Activated naive CD4-positive, alpha-beta T cell treated with anti-CD3 and anti-CD28 coated beads, Interleukin-2, amount 10 ng/mL, durations not matched to agents 7 days and 5 days (primary cell): ENCODE data around the gene SUSD5.

Source experiments
- CTCF ChIA-PET: fragments of 350-600 bp; sonication (Branson Sonifier 250); formaldehyde crosslinking; loops from one replicate; lab custom pipeline; 2021; ENCODE audit warnings: antibody characterized with exemption; lab: Charles Lee
- DNase-seq: peaks from one replicate; pipeline ENCODE4 v3.0.0-alpha.2; 2020
- H3K27ac Mint-ChIP-seq: one replicate; pipeline ENCODE4 v1.8.0; 2021; ENCODE audit warnings: mild to moderate bottlenecking, moderate library complexity, mixed read lengths
- H3K27me3 Mint-ChIP-seq: one replicate; pipeline ENCODE4 v1.8.0; 2021; ENCODE audit warnings: mild to moderate bottlenecking, mixed read lengths
- H3K36me3 Mint-ChIP-seq: one replicate; pipeline ENCODE4 v1.8.0; 2021; ENCODE audit warnings: mixed read lengths
- H3K4me1 Mint-ChIP-seq: one replicate; pipeline ENCODE4 v1.8.0; 2021; ENCODE audit warnings: mixed read lengths
- H3K4me3 Mint-ChIP-seq: one replicate; pipeline ENCODE4 v1.8.0; 2021; ENCODE audit warnings: mild to moderate bottlenecking, moderate library complexity, mixed read lengths
- H3K9me3 Mint-ChIP-seq: one replicate; pipeline ENCODE4 v1.8.0; 2021; ENCODE audit warnings: mixed read lengths

SUSD5 gene

DNA sequence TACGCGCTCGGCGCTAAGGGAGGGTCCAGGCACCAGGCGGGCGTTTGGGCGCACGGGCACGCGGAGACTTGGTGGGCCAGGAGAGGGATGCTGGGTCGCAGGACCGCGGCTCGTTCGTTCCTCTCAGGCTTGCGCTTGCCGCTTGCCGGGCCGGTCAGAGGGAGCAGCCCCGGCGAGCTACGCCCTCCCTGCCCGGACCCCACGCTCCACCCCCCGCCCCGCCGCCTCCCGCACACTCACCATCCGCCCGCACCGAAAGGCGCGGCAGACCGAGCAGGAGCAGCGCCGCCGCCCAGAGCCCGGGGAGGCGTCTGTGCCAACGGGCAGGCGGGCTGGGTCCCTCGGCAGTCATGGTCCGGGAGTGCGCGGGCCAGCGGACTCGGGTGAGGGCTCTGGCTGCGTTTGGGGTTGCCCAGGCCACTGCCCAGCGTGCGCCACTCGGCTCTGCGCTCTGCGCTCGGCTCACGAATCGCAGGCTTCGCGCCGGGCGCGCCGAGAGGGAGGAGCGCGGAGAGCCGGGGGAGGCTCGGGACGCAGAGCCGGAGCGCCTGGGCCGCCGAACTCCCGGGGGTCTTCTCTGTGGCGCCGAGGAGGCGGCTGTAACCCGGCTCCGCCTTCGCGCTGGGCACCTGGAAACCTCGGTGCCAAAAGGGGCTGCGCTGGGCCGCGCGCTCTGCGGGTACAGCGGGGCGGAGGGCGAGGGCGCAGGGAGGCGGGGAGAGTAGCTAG is at the start of gene SUSD5:
Gene SUSD5 (minus strand): TSS at position 365 of the 729 bp plus-strand sequence. CDS start 13 bp downstream, at position 352.
- H3K36me3 Mint-ChIP-seq, result no peaks in the 10 kb centered on the region

GRCh38 chr3:33260104-33260503 is 41.5 kb upstream of the SUSD5 start:
- H3K27me3 Mint-ChIP-seq, result peaks cover 5% of the 10 kb centered on the region
- DNase-seq, result no peak
- no peaks in the 10 kb centered on the region for H3K36me3 Mint-ChIP-seq
- CTCF ChIA-PET, result no interaction called here
- no peaks in the 10 kb centered on the region for H3K9me3 Mint-ChIP-seq
- H3K4me3 Mint-ChIP-seq, result no peak overlapping the region
- no peaks in the 10 kb centered on the region for H3K4me1 Mint-ChIP-seq
- H3K27ac Mint-ChIP-seq, result no peak overlapping the region

More for the DNA sequence above, at the start of gene SUSD5:
- Mint-ChIP-seq H3K27ac (no peak within 1 kb of the TSS), H3K9me3 (no peaks in the 10 kb centered on the region), H3K4me1 (peaks cover 9% of the 10 kb centered on the region), H3K4me3 (no peak within 1 kb of the TSS), H3K27me3 (peaks cover 63% of the 10 kb centered on the region)
- DNase-seq, result no peak
- CTCF ChIA-PET, result no interaction called here

DNA sequence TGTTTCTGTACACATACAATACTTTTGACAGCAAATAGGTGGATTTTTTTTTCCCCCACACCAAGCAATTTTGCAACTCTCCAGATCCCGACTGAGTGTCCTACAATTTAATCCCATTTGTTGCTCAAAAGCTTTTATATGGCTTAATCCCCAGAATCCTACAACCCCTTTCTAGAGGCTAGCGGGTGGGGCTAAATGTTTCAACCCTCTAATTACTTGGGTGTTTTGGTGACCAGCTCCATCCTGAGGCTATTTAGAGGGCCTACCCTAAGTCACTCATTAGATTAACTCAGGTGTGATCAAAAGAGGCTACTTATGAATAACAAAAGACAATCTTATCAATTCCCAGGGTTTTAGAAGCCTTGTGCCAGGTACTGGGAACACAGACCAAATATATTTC is 37.6 kb upstream of the SUSD5 start:
- Mint-ChIP-seq H3K4me3 (no peak overlapping the region), H3K9me3 (no peaks in the 10 kb centered on the region), H3K27me3 (peaks cover 4% of the 10 kb centered on the region), H3K36me3 (no peaks in the 10 kb centered on the region), H3K4me1 (no peaks in the 10 kb centered on the region), H3K27ac (no peak overlapping the region)
- CTCF ChIA-PET, result no interaction called here
- no peak for DNase-seq

GRCh38 chr3:33250712-33251111 is 32.1 kb upstream of the SUSD5 start:
- Mint-ChIP-seq H3K4me3 (no peak overlapping the region), H3K27me3 (peaks cover 15% of the 10 kb centered on the region), H3K36me3 (no peaks in the 10 kb centered on the region), H3K27ac (no peak overlapping the region), H3K9me3 (no peaks in the 10 kb centered on the region), H3K4me1 (no peaks in the 10 kb centered on the region)
- no peak for DNase-seq
- CTCF ChIA-PET, result no interaction called here

- H3K27me3 Mint-ChIP-seq, result peaks cover 22% of the 10 kb centered on the region
- CTCF ChIA-PET, result no interaction called here
- H3K27ac Mint-ChIP-seq, result no peak overlapping the region
- no peak overlapping the region for H3K4me3 Mint-ChIP-seq
- H3K36me3 Mint-ChIP-seq, result no peaks in the 10 kb centered on the region
- H3K4me1 Mint-ChIP-seq, result no peaks in the 10 kb centered on the region
- no peaks in the 10 kb centered on the region for H3K9me3 Mint-ChIP-seq
- no peak for DNase-seq
Observed at GRCh38 chr3:33246786-33247185, 28.2 kb upstream of the SUSD5 start.

- CTCF ChIA-PET, result no interaction called here
- Mint-ChIP-seq H3K9me3 (no peaks in the 10 kb centered on the region), H3K4me3 (no peak overlapping the region), H3K27me3 (peaks cover 18% of the 10 kb centered on the region), H3K27ac (no peak overlapping the region), H3K36me3 (no peaks in the 10 kb centered on the region), H3K4me1 (no peaks in the 10 kb centered on the region)
- DNase-seq, result no peak
Observed at GRCh38 chr3:33240261-33240660, 21.7 kb upstream of the SUSD5 start.

DNA sequence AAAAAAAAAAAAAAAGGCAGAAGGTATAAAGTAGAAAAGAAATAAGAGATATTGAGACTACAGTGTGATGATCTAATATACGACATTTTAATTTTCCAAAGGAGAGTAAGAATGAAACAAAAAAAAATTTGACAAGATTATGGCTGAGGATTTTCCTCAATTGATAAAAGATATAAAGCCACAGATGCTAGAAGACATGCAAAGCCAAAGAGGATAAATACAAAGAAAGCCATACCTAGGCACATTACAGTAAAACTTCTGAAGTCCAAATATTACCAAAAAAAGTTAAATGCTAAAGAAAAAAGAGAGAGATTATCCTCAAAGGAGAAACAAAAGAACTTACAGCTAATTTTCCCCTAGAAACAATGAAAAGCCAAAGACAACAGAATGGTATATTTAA is 20.3 kb upstream of the SUSD5 start:
- H3K36me3 Mint-ChIP-seq, result no peaks in the 10 kb centered on the region
- no peak for DNase-seq
- CTCF ChIA-PET, result no interaction called here
- no peak overlapping the region for H3K27ac Mint-ChIP-seq
- H3K27me3 Mint-ChIP-seq, result peaks cover 18% of the 10 kb centered on the region
- H3K4me1 Mint-ChIP-seq, result no peaks in the 10 kb centered on the region
- no peaks in the 10 kb centered on the region for H3K9me3 Mint-ChIP-seq
- H3K4me3 Mint-ChIP-seq, result no peak overlapping the region

- no peak overlapping the region for H3K27ac Mint-ChIP-seq
- H3K27me3 Mint-ChIP-seq, result peaks cover 10% of the 10 kb centered on the region
- no peaks in the 10 kb centered on the region for H3K36me3 Mint-ChIP-seq
- no peaks in the 10 kb centered on the region for H3K4me1 Mint-ChIP-seq
- no peak overlapping the region for H3K4me3 Mint-ChIP-seq
- DNase-seq, result no peak
- CTCF ChIA-PET, result no interaction called here
- no peaks in the 10 kb centered on the region for H3K9me3 Mint-ChIP-seq
Observed at GRCh38 chr3:33237439-33237838, 18.8 kb upstream of the SUSD5 start.

DNA sequence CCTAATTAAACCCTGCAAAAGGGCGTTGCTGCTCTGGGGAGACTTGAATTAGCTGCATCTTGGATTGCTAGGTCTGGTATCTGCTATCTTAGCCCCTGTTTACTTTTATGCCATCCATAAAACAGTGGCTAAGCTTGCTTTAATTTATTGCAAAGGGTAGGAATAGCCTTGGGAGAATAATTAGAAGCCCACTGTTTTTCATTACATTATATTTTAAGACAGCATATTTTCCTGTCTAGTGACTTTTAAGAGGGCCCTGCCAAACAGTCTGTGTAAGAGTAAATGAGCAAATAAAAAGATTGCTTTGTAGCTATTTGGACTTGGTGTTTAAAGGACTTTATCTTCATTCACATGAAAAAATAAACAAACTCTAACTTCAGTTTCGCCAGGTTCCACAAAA is 17.4 kb upstream of the SUSD5 start:
- Mint-ChIP-seq H3K4me1 (no peaks in the 10 kb centered on the region), H3K36me3 (no peaks in the 10 kb centered on the region), H3K27me3 (peaks cover 11% of the 10 kb centered on the region), H3K4me3 (no peak overlapping the region), H3K27ac (no peak overlapping the region), H3K9me3 (no peaks in the 10 kb centered on the region)
- CTCF ChIA-PET, result no interaction called here
- DNase-seq, result no peak

GRCh38 chr3:33233884-33234283 is 15.3 kb upstream of the SUSD5 start:
- Mint-ChIP-seq H3K9me3 (no peaks in the 10 kb centered on the region), H3K4me3 (no peak overlapping the region), H3K27me3 (peaks cover 7% of the 10 kb centered on the region), H3K4me1 (no peaks in the 10 kb centered on the region), H3K36me3 (no peaks in the 10 kb centered on the region), H3K27ac (no peak overlapping the region)
- CTCF ChIA-PET, result no interaction called here
- no peak for DNase-seq

- no peak overlapping the region for H3K4me3 Mint-ChIP-seq
- no peak for DNase-seq
- no peaks in the 10 kb centered on the region for H3K36me3 Mint-ChIP-seq
- H3K9me3 Mint-ChIP-seq, result no peaks in the 10 kb centered on the region
- CTCF ChIA-PET, result no interaction called here
- no peaks in the 10 kb centered on the region for H3K4me1 Mint-ChIP-seq
- peaks cover 7% of the 10 kb centered on the region for H3K27me3 Mint-ChIP-seq
- H3K27ac Mint-ChIP-seq, result no peak overlapping the region
Observed at GRCh38 chr3:33231756-33232465, 13.3 kb upstream of the SUSD5 start.

DNA sequence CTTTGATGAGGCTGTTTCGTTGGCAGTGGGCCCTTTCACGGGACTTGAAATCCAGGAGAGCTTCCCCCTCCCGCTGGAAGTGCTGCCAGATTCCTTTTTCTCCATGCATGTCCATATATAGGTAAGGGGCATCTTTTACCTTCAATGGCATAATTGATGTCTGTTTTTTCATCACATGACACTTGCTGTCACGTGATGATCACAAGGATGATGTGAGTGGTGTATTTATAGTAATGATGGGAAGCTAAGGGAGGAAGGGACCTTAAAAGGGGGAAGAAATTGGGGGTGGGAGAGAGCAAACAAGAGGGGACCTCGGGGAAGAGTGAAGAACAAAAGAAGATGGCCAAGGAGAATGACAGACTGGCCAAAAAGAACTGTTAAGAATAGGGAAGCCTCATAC is 11.3 kb upstream of the SUSD5 start:
- no peak overlapping the region for H3K27ac Mint-ChIP-seq
- no peaks in the 10 kb centered on the region for H3K36me3 Mint-ChIP-seq
- peaks cover 4% of the 10 kb centered on the region for H3K27me3 Mint-ChIP-seq
- CTCF ChIA-PET, result no interaction called here
- DNase-seq, result no peak
- no peak overlapping the region for H3K4me3 Mint-ChIP-seq
- no peaks in the 10 kb centered on the region for H3K4me1 Mint-ChIP-seq
- no peaks in the 10 kb centered on the region for H3K9me3 Mint-ChIP-seq

- Mint-ChIP-seq H3K4me1 (no peaks in the 10 kb centered on the region), H3K4me3 (no peak overlapping the region), H3K27me3 (peaks cover 4% of the 10 kb centered on the region), H3K36me3 (no peaks in the 10 kb centered on the region), H3K27ac (no peak overlapping the region), H3K9me3 (no peaks in the 10 kb centered on the region)
- no peak for DNase-seq
- CTCF ChIA-PET, result no interaction called here
Observed at GRCh38 chr3:33229066-33229465, 10.5 kb upstream of the SUSD5 start.

DNA sequence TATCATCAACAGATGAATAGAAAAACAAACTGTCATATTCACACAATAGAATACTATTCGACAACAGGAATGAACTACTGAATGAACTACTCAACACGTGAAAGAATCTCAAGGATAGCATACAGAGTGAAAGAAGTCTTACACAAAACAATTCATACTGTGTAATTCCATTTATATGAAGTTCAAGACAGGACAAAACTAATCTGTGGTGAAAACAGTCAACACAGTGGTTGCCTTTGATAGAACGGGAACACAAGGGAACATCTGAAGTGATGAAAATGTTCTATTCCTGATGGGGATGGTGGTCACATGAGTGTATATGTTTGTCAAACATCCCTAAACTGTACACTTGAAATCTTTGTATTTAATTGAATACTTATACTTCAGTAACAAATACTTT is 2.6 kb upstream of the SUSD5 start:
- peaks cover 51% of the 10 kb centered on the region for H3K27me3 Mint-ChIP-seq
- CTCF ChIA-PET, result no interaction called here
- DNase-seq, result no peak
- no peaks in the 10 kb centered on the region for H3K36me3 Mint-ChIP-seq
- no peak overlapping the region for H3K27ac Mint-ChIP-seq
- H3K4me3 Mint-ChIP-seq, result no peak overlapping the region
- no peaks in the 10 kb centered on the region for H3K9me3 Mint-ChIP-seq
- H3K4me1 Mint-ChIP-seq, result peaks cover 9% of the 10 kb centered on the region

DNA sequence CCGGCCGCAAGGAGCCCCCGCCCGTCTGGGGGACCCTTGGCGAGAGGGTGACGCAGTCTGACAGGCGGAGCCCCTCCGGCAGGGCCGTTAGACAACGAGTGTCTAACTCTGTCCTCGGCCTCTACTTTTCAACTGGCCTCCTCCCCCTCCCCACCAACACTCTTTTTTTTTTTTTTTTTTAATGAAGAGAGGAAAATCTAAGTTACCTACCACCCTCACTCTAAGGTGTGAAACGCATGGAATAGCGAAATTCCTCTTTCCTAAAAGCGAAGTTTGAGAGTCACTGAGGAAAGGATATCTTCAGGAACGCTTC is 521 bp upstream of the SUSD5 start:
- H3K27ac Mint-ChIP-seq, result no peak overlapping the region
- no peaks in the 10 kb centered on the region for H3K9me3 Mint-ChIP-seq
- CTCF ChIA-PET, result no interaction called here
- peaks cover 59% of the 10 kb centered on the region for H3K27me3 Mint-ChIP-seq
- no peaks in the 10 kb centered on the region for H3K36me3 Mint-ChIP-seq
- H3K4me1 Mint-ChIP-seq, result peaks cover 9% of the 10 kb centered on the region
- no peak overlapping the region for H3K4me3 Mint-ChIP-seq
- no peak for DNase-seq
